Activated CD4-positive, alpha-beta T cell treated with anti-CD3 and anti-CD28 coated beads, Interleukin-2, amount 10 ng/mL, durations not matched to agents 24 days and 14 days (primary cell): ENCODE measurements around the gene AMIGO1. TPM values are rescaled to one million over a fixed set of nuclear protein-coding genes. Genes with fewer than 3 reads are reported as not detected.

Source experiments
- DNase-seq: peaks from one replicate; pipeline ENCODE4 v3.0.0; 2022
- H3K27ac Mint-ChIP-seq: one replicate; pipeline ENCODE4 v1.8.0; 2022; ENCODE audit warnings: mild to moderate bottlenecking, mixed read lengths
- H3K27me3 Mint-ChIP-seq: one replicate; pipeline ENCODE4 v1.8.0; 2022; ENCODE audit warnings: mixed read lengths
- H3K36me3 Mint-ChIP-seq: one replicate; pipeline ENCODE4 v1.8.0; 2022; ENCODE audit warnings: low read depth, mild to moderate bottlenecking, mixed read lengths
- H3K4me1 Mint-ChIP-seq: one replicate; pipeline ENCODE4 v1.8.0; 2021; ENCODE audit warnings: mixed read lengths
- H3K4me3 Mint-ChIP-seq: one replicate; pipeline ENCODE4 v1.8.0; 2022; ENCODE audit warnings: mild to moderate bottlenecking, moderate library complexity, mixed read lengths
- H3K9me3 Mint-ChIP-seq: one replicate; pipeline ENCODE4 v1.8.0; 2021; ENCODE audit warnings: mixed read lengths
- intact Hi-C: fragments of 100-400 bp; cut with micrococcal nuclease; formaldehyde crosslinking; loops from one replicate; pipeline ENCODE4 v1.15.1; 2023
- total RNA-seq: library from RNA; stranded (reverse); gene quantifications from 2 replicates; pipeline ENCODE4 v1.2.3, GENCODE V29; 2022

Gene AMIGO1
- total RNA-seq, 1 donor from 2014 or later = 1.1 TPM

DNA sequence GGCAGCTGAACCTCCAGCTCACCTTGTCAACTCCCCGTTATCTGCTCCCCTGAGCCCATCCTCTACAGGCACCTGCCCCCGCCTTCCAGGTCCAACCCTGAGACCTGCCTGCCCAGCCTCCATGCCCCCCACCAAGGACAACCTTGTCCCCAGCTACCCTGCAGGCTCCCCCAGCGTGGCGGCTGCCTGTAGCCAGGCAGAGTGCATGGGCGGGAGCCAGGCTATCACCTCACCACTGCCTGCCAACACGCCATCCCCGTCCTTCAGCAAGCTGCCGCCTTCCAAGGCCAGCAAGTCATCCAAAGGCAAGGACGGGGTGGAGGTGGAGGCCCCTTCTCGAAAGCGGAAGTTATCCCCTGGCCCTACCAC lies 18.6 kb downstream of the AMIGO1 start:
- intact Hi-C loops = loop anchor here (5.0 kb wide), 1 partner anchor 131 kb away; no protein-coding TSS in a partner anchor
- H3K27ac Mint-ChIP-seq = no peak overlapping the region

DNA sequence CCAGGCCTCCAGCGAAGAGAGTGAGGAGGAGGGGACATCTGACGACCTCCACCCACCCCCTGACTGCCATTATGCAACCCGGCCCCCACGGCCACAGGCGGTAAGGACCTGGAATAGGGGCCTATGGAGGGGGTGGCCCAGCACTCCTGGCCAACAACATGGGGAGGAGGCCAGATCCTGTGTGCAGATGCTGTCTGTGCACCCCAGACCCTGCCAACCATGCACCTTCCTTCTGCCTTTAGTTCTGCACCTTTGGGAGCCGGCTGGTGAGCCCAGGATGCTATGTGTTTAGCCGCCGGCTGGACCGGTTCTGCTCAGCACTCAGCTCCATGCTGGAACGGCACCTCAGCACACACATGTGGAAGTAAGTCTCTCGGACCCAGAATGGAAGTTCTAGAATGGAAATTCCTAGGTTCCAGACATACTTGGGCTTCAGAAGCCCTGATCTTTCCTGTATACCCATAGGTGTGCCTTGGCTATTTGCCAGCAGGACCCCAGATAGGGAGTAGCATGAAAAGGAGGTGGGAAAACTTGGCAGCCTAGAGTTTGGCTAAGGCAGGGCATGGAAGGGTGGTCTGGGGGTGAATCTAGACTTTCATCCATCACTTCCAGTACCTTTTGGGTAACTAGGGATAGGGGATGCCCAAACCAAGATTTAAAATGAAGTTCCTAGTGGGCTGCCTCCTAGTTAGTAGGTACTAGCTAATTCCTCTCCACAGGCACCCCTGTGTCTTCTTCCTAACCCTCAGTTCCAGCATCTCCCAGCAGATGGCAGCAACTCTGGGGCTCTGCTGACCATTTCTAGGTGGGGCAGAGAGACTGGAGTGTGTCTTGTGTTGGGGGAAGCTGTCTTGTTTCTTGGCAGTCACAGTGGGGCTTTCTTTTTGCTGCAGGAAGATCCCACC lies 19.2 kb downstream of the AMIGO1 start:
- peak; percentile 92 for DNase-seq
- Mint-ChIP-seq H3K27ac (no peak overlapping the region), H3K4me3 (no peak overlapping the region), H3K9me3 (no peaks in the 10 kb centered on the region), H3K27me3 (no peaks in the 10 kb centered on the region), H3K36me3 (peaks cover 25% of the 10 kb centered on the region), H3K4me1 (peaks cover 20% of the 10 kb centered on the region)
- intact Hi-C loops = loop anchor here (5.0 kb wide), 1 partner anchor 132 kb away; no protein-coding TSS in a partner anchor

More for the DNA sequence above, 18.6 kb downstream of the AMIGO1 start:
- no peaks in the 10 kb centered on the region for H3K27me3 Mint-ChIP-seq
- DNase-seq = no peak
- H3K4me1 Mint-ChIP-seq = peaks cover 22% of the 10 kb centered on the region
- no peak overlapping the region for H3K4me3 Mint-ChIP-seq
- H3K36me3 Mint-ChIP-seq = peaks cover 25% of the 10 kb centered on the region
- H3K9me3 Mint-ChIP-seq = no peaks in the 10 kb centered on the region

DNA sequence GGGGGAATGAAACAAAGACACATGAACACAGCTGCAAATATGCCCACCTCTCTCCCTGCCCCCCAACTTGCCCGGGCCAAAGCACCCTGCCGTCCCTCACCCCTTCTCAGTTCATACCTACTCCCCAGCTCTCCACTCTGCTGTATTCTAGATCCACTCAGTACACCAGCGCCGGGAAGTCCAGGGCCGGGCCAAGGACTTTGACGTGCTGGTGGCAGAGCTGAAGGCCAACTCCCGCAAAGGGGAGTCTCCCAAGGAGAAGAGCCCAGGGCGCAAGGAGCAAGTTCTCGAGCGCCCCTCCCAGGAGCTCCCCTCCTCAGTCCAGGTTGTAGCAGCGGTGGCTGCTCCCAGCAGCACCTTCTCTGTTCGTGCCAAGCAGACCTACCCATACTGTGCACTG lies 20.8 kb downstream of the AMIGO1 start:
- Mint-ChIP-seq H3K4me3 (no peak overlapping the region), H3K36me3 (peaks cover 28% of the 10 kb centered on the region), H3K27me3 (no peaks in the 10 kb centered on the region), H3K4me1 (peaks cover 27% of the 10 kb centered on the region), H3K9me3 (no peaks in the 10 kb centered on the region), H3K27ac (no peak overlapping the region)
- no peak for DNase-seq
- intact Hi-C loops = loop anchor here (10.0 kb wide), 1 partner anchor 374 kb away; the partner anchor contains the start of gene ELAPOR1

DNA sequence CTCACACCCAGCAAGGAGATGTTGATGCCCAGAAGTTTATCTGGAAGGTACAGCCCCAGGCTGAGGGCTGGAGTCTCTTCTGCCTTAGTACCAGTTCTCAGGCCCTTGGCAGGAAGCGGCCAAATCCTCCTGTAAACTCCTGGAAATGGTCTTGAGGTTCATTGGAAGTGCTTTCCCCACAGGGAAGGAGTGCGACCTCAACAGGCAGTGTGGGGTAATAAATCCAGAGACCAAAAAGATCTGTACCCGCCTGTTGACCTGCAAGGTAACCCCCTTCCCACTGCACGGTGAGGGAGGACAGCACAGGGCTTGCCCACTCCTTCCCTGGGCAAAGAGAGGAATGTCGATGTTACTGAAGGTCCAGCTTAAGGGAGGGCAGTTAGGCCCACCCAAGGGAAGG lies 21.3 kb downstream of the AMIGO1 start:
- no peak overlapping the region for H3K4me3 Mint-ChIP-seq
- H3K4me1 Mint-ChIP-seq = peaks cover 30% of the 10 kb centered on the region
- H3K9me3 Mint-ChIP-seq = no peaks in the 10 kb centered on the region
- H3K27me3 Mint-ChIP-seq = no peaks in the 10 kb centered on the region
- peaks cover 28% of the 10 kb centered on the region for H3K36me3 Mint-ChIP-seq
- intact Hi-C loops = loop anchor here (10.0 kb wide), 1 partner anchor 373 kb away; the partner anchor contains the start of gene ELAPOR1
- no peak overlapping the region for H3K27ac Mint-ChIP-seq
- no peak for DNase-seq

DNA sequence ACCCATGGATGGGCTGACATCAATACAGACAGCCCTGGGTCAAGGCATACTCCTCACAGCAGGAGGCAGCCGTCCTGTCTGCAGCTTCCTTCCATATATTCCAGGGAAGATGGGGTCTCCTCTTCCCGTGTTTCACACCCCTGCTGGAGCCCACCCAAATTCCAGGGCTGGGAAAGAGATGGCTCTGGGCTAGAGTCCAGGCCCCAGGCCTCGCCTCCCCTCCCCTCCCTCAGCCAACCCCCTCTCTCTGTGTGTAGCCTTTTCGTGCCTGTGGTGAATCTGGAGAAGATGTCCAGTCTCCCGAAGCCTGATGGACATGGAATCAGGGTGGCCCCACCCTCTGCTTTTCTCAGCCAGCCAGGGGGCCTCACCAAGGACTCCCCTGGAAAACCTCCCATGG lies 22.3 kb downstream of the AMIGO1 start:
- Mint-ChIP-seq H3K27ac (no peak overlapping the region), H3K4me3 (no peak overlapping the region), H3K36me3 (peaks cover 26% of the 10 kb centered on the region), H3K27me3 (no peaks in the 10 kb centered on the region), H3K4me1 (peaks cover 36% of the 10 kb centered on the region), H3K9me3 (no peaks in the 10 kb centered on the region)
- intact Hi-C loops = loop anchor here (10.0 kb wide), 1 partner anchor 372 kb away; the partner anchor contains the start of gene ELAPOR1
- no peak for DNase-seq

DNA sequence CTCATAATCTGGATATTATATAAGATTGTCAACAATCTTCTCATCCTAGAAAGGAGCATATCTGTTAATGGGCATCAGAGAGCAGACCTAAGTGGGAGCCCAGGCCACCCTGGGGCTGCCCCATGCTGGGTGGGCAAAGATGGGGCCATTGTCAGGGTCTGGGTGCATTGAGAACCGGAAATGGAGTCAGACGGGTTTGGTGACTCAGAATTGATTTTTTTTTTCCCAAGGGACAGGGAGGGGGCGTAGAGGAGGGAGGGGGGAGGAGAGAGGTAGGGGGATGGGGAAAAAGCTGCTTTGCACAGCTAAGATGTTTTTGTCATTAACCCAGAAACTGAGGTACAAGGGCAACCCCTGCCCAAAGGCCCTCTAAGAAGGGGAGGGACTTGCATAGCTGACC lies 24.5 kb downstream of the AMIGO1 start:
- intact Hi-C loops = loop anchor here (10.0 kb wide), 1 partner anchor 370 kb away; the partner anchor contains the start of gene ELAPOR1
- no peak for DNase-seq
- Mint-ChIP-seq H3K4me3 (peak overlapping the region; percentile 99), H3K36me3 (peaks cover 18% of the 10 kb centered on the region), H3K4me1 (peaks cover 36% of the 10 kb centered on the region), H3K9me3 (no peaks in the 10 kb centered on the region), H3K27me3 (peaks cover 13% of the 10 kb centered on the region), H3K27ac (peak overlapping the region; percentile 98)

DNA sequence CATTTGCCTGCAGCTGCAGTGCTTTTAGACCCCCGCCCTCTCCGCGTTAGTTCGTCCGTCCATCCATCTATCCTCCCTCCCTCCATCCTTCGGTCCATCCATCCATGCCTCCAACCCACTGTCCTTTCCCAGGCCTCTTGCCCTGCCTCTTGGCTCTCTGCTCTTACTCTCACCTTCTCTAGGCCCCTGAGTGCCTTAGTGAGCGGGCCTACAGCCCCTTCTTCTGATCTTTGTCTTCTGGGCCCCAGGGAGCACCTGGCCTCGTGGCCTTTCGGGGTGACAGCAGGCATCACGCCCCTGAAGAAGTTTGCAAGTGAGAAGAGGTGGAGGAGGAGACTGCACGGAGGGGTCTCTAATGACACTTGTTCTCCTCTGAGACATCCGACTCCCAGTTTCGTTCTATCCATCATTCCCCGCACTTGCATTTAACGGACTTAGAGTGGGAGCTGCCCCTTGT lies 25.0 kb downstream of the AMIGO1 start:
- H3K27ac Mint-ChIP-seq = peak overlapping the region; percentile 98
- H3K27me3 Mint-ChIP-seq = peaks cover 18% of the 10 kb centered on the region
- H3K36me3 Mint-ChIP-seq = peaks cover 18% of the 10 kb centered on the region
- no peaks in the 10 kb centered on the region for H3K9me3 Mint-ChIP-seq
- DNase-seq = peak; percentile 70
- peaks cover 36% of the 10 kb centered on the region for H3K4me1 Mint-ChIP-seq
- intact Hi-C loops = loop anchor here (1.0 to 10.0 kb wide), 2 partner anchors 235 to 370 kb away; partner anchors contain the start of genes CELSR2 and ELAPOR1
- H3K4me3 Mint-ChIP-seq = peak overlapping the region; percentile 99

DNA sequence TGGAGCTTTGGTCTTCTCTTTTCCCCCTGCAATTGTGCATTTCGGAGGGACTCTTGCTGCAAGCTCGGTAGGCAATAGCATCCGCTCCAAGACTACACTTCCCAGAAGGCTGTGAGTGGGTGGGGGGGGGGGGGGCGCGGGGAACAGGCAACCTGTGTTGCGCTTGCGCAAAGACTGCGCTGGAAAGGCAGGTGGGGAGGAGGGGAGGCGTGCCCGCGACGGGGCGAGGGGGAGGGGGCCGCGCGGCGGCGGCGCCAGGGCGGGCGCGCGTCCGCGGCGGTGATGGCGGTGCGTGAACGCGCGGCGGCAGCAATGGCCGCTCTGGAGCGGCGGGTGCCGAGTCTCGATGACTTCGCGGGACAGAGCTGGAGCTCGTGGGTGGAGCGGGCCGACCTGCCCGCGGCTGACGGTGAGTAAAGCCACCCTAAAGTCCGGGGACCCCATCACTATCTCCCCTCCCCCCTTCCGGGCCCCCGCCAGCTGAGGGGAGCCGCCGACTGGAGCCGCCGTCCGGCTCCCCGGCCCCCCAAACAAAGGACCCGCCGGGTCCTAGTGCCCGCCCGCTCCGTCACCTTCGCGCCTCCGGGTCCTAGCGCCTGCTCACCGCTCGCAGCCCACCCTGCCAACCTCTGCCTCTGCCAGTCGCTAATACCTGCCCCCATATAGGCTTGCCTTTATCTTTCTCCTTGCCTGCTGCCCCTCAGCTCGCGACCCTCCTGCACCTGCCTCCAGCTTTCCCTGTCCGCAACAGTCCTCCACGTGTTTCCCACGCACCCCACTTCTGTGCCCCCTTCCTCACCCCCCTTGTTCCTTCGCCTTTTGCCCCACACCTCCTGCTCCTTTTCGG lies 25.6 kb downstream of the AMIGO1 start, which contains the start of gene ATXN7L2:
TSS of gene ATXN7L2 (plus strand) at position 234 of the 847 bp plus-strand sequence. CDS start at position 283, 49 bp downstream.
- intact Hi-C loops = loop anchor here (1.0 to 10.0 kb wide), 6 partner anchors 10 to 550 kb away; partner anchors contain the start of genes CELSR2, CYB561D1, ELAPOR1 and PSMA5
- Mint-ChIP-seq H3K36me3 (peaks cover 15% of the 10 kb centered on the region), H3K4me3 (peak within 1 kb of the TSS; percentile 99), H3K27me3 (peaks cover 19% of the 10 kb centered on the region), H3K4me1 (peaks cover 41% of the 10 kb centered on the region), H3K9me3 (no peaks in the 10 kb centered on the region), H3K27ac (peak within 1 kb of the TSS; percentile 98)
- DNase-seq = peak; percentile 96

DNA sequence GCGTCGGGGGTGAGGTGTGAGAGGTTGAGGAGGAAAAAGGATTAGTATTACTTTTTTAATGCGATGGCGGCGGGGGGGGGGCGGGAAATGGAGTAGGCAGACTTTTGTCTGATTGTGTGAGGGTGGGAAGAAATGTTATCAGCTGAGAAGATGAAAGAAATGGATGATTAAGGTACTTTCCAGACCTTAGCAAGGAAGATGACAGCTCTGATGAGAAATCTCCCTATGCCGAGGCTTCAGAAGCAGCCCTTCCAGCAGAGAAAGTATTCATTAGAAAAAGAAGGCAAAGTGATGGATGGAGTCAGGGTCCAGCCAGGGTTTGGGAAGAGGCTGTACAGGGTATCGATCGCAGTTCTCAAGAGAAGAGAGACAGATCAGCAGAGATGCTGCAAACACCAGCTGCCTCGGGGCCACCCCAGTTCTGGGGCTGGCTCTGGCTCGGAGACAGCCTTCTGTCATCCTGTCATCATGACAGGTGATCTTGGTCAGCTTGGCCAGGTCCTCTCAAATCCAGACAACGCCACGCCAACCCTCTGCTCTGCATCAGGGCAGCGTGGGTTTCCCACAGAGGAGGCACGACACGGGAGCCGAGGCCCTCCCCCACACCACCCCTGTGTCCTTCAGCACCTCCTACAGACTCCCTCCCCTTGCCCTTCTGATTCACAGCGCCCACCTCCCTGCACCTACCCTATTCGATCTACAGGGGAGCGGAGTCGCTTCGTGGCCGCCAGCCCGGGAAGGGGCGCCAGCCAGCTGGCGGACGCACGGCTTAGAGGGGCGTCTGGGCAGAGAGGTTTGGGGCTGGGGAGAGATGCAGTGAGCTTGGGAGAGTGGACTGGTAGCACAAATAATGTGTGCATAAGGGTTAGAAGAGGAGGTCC lies 26.5 kb downstream of the AMIGO1 start:
- peaks cover 24% of the 10 kb centered on the region for H3K27me3 Mint-ChIP-seq
- H3K4me3 Mint-ChIP-seq = peak overlapping the region; percentile 96
- peak overlapping the region; percentile 82 for H3K27ac Mint-ChIP-seq
- peaks cover 10% of the 10 kb centered on the region for H3K36me3 Mint-ChIP-seq
- no peak for DNase-seq
- H3K9me3 Mint-ChIP-seq = no peaks in the 10 kb centered on the region
- H3K4me1 Mint-ChIP-seq = peaks cover 43% of the 10 kb centered on the region
- intact Hi-C loops = loop anchor here (1.0 to 10.0 kb wide), 5 partner anchors 11 to 551 kb away; partner anchors contain the start of genes CYB561D1, ELAPOR1, PSMA5 and PSRC1

DNA sequence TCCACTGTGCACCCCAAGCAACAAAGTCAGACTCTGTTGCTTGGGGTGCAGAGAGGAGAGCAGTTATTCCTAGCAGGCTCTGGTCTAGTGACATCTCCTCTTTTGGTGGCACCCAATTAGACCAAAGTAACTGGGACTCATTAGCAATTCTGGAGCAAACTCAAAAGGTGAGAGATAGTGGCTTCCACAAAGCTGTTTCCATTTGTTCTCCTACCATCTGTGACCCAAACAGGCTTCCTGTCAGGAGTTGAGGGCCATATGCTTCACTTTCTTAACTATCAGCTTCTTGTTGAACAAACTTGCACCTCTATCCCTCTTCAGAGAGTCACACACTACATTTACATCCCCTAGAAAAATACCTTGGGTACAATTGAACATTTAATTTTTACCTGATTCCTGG lies 27.3 kb downstream of the AMIGO1 start:
- no peak overlapping the region for H3K27ac Mint-ChIP-seq

DNA sequence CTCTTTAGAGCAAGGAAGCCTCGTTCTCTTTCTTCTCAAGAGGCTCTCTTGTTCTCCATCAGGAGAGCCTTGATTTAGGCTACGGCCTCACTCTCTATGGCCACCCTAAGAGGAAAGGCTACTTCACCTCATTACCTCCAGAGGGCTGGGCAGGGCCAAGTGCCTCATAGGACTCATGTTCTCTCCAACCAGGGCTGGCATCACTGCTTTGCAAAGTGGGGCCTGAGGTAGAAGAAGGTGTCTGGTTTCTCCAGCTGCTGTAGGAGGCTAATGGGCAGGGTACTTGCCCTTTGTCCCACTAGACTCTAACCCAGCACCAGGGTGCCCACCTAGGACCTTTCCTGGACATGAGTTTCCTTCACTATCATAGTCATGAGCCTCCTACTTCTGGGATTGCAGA lies 27.9 kb downstream of the AMIGO1 start:
- no peak overlapping the region for H3K4me3 Mint-ChIP-seq
- no peaks in the 10 kb centered on the region for H3K9me3 Mint-ChIP-seq
- H3K4me1 Mint-ChIP-seq = peaks cover 42% of the 10 kb centered on the region
- H3K27ac Mint-ChIP-seq = no peak overlapping the region
- H3K36me3 Mint-ChIP-seq = peaks cover 7% of the 10 kb centered on the region
- peak; percentile 55 for DNase-seq
- intact Hi-C loops = loop anchor here (10.0 kb wide), 1 partner anchor 367 kb away; the partner anchor contains the start of gene ELAPOR1
- peaks cover 24% of the 10 kb centered on the region for H3K27me3 Mint-ChIP-seq

More for the DNA sequence above, 27.3 kb downstream of the AMIGO1 start:
- no peaks in the 10 kb centered on the region for H3K9me3 Mint-ChIP-seq
- peaks cover 43% of the 10 kb centered on the region for H3K4me1 Mint-ChIP-seq
- intact Hi-C loops = loop anchor here (10.0 kb wide), 1 partner anchor 367 kb away; the partner anchor contains the start of gene ELAPOR1
- H3K36me3 Mint-ChIP-seq = peaks cover 7% of the 10 kb centered on the region
- DNase-seq = no peak
- peak overlapping the region; percentile 96 for H3K4me3 Mint-ChIP-seq
- peaks cover 24% of the 10 kb centered on the region for H3K27me3 Mint-ChIP-seq

DNA sequence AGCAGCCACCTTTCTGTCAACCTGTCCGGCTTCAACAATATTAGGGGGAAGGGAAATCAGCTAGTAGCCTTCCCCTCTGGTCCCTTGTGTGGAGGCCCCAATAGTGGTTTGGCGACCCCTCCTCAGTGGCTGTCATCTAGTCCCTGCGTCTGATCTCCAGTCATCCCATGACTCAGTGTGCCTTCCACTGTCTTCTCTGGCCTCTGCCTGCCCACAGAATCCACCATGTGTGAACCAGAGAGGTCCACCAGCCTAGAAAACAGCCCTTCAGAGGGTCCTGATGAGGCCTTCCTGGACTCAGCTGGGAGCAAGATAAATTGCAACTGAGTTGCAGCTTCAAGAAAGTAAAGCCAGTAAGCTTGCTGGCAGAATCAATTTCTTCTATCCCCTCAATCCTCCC lies 29.6 kb downstream of the AMIGO1 start:
- intact Hi-C loops = loop anchor here (10.0 kb wide), 1 partner anchor 365 kb away; the partner anchor contains the start of gene ELAPOR1
- H3K4me3 Mint-ChIP-seq = no peak overlapping the region
- no peak overlapping the region for H3K27ac Mint-ChIP-seq
- peaks cover 31% of the 10 kb centered on the region for H3K27me3 Mint-ChIP-seq
- peaks cover 31% of the 10 kb centered on the region for H3K4me1 Mint-ChIP-seq
- no peak for DNase-seq
- no peaks in the 10 kb centered on the region for H3K9me3 Mint-ChIP-seq
- H3K36me3 Mint-ChIP-seq = peaks cover 2% of the 10 kb centered on the region
